ENCODE results near the gene PRPS1. TPM values are rescaled to one million over a fixed set of nuclear protein-coding genes. Genes with fewer than 3 reads are reported as not detected.

Gene PRPS1
- 10 to 100 TPM; 67.8 to 78.6 (median 73.7) TPM for total RNA-seq (2021; fragmentation: NEBNext Ultra II Directional; extraction: Animal tissue kit (Norgen Biotek cat#: 25700))
- long read RNA-seq, transcript PRPS1-204 (7 exons, 2,152 nt): major isoform, 38 of 40 reads
- long read RNA-seq, partial matches to known transcripts: 0 of 40 reads
- long read RNA-seq, other reads (novel, unspliced or antisense): 1 of 40 reads

DNA sequence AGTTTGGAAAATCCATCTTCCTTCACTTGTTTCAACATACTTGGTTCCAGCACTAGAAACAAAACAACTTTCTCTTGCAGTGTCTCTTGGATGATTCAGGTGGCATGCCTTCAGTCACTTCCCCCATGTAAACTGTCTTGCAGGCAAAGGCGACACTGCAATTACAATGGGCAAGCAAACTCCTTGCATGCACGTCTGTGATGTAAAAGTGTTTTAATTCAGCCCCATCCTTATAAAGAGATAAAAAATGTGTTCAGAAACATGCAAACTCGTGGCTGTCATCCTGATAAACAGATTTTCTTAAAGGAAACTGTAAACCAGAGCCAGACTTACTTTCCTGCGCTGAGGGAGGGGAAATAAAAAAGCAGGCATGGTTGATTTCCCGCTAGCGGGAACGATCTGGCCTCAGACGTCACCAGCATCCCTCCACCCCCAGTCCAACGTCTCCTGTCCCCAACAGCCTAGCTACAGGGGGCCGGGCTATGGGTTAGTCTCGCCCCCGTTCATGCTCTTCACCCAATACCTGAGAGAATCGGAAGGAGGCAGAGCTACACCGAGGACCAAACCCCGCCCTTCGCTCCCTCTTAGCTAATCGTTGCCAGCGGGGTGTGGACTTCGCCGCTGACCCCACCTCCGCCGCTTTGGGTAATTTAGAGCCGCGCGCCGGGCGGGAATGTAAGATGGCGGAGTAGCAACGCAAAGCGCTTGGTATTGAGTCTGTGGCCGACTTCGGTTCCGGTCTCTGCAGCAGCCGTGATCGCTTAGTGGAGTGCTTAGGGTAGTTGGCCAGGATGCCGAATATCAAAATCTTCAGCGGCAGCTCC, at the start of gene PRPS1:
PRPS1 (plus strand) TSS at position 673 of the 824 bp plus-strand sequence; CDS start at position 792, 119 bp downstream.
- Mint-ChIP-seq H3K4me3 (peak within 1 kb of the TSS; percentile 94), H3K36me3 (ENCODE audit: low read depth) (no peaks in the 10 kb centered on the region), H3K4me1 (ENCODE audit: low read depth) (peaks cover 39% of the 10 kb centered on the region), H3K9me3 (no peaks in the 10 kb centered on the region), H3K27ac (peak within 1 kb of the TSS; percentile 89), H3K27me3 (ENCODE audit: insufficient read depth) (no peaks in the 10 kb centered on the region)
- peak; percentile 92 for DNase-seq
- TF ChIP-seq, protein P1, sequence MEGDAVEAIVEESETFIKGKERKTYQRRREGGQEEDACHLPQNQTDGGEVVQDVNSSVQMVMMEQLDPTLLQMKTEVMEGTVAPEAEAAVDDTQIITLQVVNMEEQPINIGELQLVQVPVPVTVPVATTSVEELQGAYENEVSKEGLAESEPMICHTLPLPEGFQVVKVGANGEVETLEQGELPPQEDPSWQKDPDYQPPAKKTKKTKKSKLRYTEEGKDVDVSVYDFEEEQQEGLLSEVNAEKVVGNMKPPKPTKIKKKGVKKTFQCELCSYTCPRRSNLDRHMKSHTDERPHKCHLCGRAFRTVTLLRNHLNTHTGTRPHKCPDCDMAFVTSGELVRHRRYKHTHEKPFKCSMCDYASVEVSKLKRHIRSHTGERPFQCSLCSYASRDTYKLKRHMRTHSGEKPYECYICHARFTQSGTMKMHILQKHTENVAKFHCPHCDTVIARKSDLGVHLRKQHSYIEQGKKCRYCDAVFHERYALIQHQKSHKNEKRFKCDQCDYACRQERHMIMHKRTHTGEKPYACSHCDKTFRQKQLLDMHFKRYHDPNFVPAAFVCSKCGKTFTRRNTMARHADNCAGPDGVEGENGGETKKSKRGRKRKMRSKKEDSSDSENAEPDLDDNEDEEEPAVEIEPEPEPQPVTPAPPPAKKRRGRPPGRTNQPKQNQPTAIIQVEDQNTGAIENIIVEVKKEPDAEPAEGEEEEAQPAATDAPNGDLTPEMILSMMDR (IDR thresholded peaks at IDR 0.05): no peak

DNA sequence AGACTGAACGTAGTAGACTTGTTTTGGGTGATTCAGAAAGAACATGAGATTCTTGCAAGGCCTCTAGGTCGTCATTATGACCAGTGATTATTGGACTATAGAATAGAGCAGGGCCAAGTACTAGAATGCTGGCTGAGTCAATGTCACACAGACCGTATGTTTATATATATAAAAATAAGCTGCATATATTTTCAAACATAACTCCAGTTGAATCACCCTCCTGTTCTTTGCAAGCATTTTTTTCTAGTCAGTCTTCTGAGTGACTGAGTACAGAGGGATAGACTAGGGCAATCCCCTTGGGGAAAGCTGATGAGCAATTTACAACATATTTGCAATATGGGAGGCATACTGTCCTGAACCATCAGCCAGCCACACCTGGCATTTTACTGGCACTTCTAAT, 48.4 kb upstream of the PRPS1 start:
- TF ChIP-seq, protein P1 (IDR thresholded peaks at IDR 0.05): no peak
- H3K4me1 Mint-ChIP-seq (ENCODE audit: low read depth): peaks cover 14% of the 10 kb centered on the region
- no peaks in the 10 kb centered on the region for H3K27me3 Mint-ChIP-seq (ENCODE audit: insufficient read depth)
- no peaks in the 10 kb centered on the region for H3K9me3 Mint-ChIP-seq
- no peak overlapping the region for H3K4me3 Mint-ChIP-seq
- H3K36me3 Mint-ChIP-seq (ENCODE audit: low read depth): no peaks in the 10 kb centered on the region
- peak; percentile 25 for DNase-seq
- H3K27ac Mint-ChIP-seq: no peak overlapping the region; the same call in 1 of the 2 replicates

DNA sequence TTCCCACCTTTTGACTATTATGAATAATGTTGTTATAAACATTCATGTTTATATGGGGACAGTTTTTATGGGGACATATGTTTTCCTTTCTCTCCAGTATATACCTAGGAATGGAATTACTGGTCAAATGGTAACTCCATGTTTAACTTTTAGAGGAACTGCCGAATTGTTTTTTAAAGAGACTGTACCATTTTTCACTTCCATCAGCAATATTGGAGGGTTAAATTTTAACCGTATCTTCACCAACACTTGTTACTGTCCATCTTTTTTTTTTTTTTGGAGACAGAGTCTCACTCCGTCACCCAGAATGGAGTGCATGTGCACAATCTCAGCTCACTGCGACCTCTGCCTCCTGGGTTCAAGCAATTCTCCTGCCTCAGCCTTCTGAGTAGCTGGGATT, 46.4 kb upstream of the PRPS1 start:
- no peak for DNase-seq
- H3K4me3 Mint-ChIP-seq: no peak overlapping the region
- TF ChIP-seq, protein P1 (IDR thresholded peaks at IDR 0.05): no peak
- H3K36me3 Mint-ChIP-seq (ENCODE audit: low read depth): no peaks in the 10 kb centered on the region
- H3K27me3 Mint-ChIP-seq (ENCODE audit: insufficient read depth): no peaks in the 10 kb centered on the region
- H3K27ac Mint-ChIP-seq: no peak overlapping the region
- H3K9me3 Mint-ChIP-seq: no peaks in the 10 kb centered on the region
- peaks cover 11% of the 10 kb centered on the region for H3K4me1 Mint-ChIP-seq (ENCODE audit: low read depth)

DNA sequence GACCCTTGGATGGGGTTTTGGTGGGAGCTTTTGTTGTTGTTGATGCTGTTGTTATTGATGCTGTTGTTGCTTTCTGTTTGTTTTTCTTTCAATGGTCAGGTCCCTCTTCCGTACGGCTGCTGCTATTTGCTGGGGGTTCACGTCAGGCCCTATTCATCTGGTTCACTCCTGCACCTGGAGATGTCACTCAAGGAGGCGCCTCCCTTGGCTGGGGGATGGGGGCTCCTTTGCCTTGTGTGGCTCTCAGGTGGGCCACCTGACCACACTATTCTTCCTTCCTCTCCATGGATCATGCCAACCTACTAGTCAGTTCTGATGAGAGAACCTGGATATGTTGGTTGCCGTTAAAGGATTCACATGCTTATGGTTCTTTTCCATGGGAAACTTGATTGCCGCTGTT, 39.1 kb upstream of the PRPS1 start:
- H3K4me3 Mint-ChIP-seq: no peak overlapping the region
- no peak for DNase-seq
- no peak overlapping the region for H3K27ac Mint-ChIP-seq
- TF ChIP-seq, protein P1 (IDR thresholded peaks at IDR 0.05): no peak
- H3K27me3 Mint-ChIP-seq (ENCODE audit: insufficient read depth): no peaks in the 10 kb centered on the region; the same call in none of the 2 replicates
- no peaks in the 10 kb centered on the region for H3K4me1 Mint-ChIP-seq (ENCODE audit: low read depth)
- H3K9me3 Mint-ChIP-seq: no peaks in the 10 kb centered on the region
- no peaks in the 10 kb centered on the region for H3K36me3 Mint-ChIP-seq (ENCODE audit: low read depth)

DNA sequence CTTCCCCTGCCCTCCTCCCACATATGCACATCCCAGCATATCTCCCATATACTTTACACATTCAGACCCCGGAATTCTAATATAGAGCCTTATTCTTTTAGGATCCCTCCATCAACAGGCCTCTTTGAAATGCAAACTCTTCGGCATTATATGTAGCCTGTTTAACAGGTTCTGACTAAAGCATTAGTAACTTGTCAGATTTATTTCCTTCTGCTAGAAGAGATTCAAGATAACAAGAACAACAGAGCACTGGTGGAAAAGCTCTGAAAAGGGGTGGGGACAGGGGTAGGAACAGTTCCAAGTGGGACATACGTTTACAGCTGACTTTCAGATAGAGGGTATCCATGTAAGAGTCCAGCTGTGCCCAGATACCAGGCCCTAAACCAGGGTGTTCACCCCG, 31.7 kb upstream of the PRPS1 start:
- Mint-ChIP-seq H3K36me3 (ENCODE audit: low read depth) (no peaks in the 10 kb centered on the region), H3K4me3 (no peak overlapping the region), H3K9me3 (no peaks in the 10 kb centered on the region), H3K27ac (no peak overlapping the region), H3K4me1 (ENCODE audit: low read depth) (peaks cover 5% of the 10 kb centered on the region; the same call in 1 of the 2 replicates), H3K27me3 (ENCODE audit: insufficient read depth) (no peaks in the 10 kb centered on the region; the same call in 1 of the 2 replicates)
- TF ChIP-seq, protein P1 (IDR thresholded peaks at IDR 0.05): no peak
- no peak for DNase-seq

Data from HFFc6 (cell line).